ENCODE measurements around the gene SMARCAL1. TPM values are rescaled to one million over a fixed set of nuclear protein-coding genes. Genes with fewer than 3 reads are reported as not detected.

Gene SMARCAL1
- total and polyA plus RNA-seq, 9 of the 15 experiments (the other 6 are each of a cell fraction or from before 2014, with no cell fraction given), result 8.2 to 27.9 (median 12.4) TPM

GRCh38 chr2:216371721-216372702, 40.3 kb upstream of the SMARCAL1 start, which contains the start of gene MARCHF4 (continued):
- TF ChIP-seq ETV6 (IDR thresholded peaks at IDR 0.05; ENCODE audit: borderline replicate concordance in 1 of 2, low read depth in 2 of 2, low read length in 1 of 2) (no peak), ETV6 (CRISPR knock-in tag; IDR thresholded peaks at IDR 0.05; ENCODE audit: borderline replicate concordance) (no peak), HOXB6 (CRISPR knock-in tag; IDR thresholded peaks at IDR 0.05; ENCODE audit: borderline replicate concordance) (no peak), PRPF4 (IDR thresholded peaks at IDR 0.05; ENCODE audit: insufficient read depth, low read depth, low read length, poor library complexity, severe bottlenecking) (no peak), SIN3B (IDR thresholded peaks at IDR 0.05; ENCODE audit: low read depth) (no peak), SMAD1 (IDR thresholded peaks at IDR 0.05; ENCODE audit: low read depth, low read length, partially characterized antibody) (no peak), HSF4 (CRISPR knock-in tag; IDR thresholded peaks at IDR 0.05; ENCODE audit: borderline replicate concordance) (no peak), ETS2 (tag; IDR thresholded peaks at IDR 0.05; ENCODE audit: borderline replicate concordance, poor library complexity, severe bottlenecking) (no peak), CREB3 (tag; conservative IDR thresholded peaks at IDR 0.05; ENCODE audit: low read depth) (0 out of 2 replicates have a peak, but pooled peaks have one; percentile 44), ZNF133 (CRISPR knock-in tag; IDR thresholded peaks at IDR 0.05) (no peak), GMEB1 (CRISPR knock-in tag; IDR thresholded peaks at IDR 0.05) (peak; percentile 79), ZBTB40 (IDR thresholded peaks at IDR 0.05) (no peak), ZBTB40 (CRISPR knock-in tag; IDR thresholded peaks at IDR 0.05) (peak; percentile 51; the same call in 1 of the 2 replicates)

Data from K562 (cell line).